OCI-LY7 (cell line): Measurements from ENCODE around the gene ZDHHC5. TPM values are rescaled to one million over a fixed set of nuclear protein-coding genes. Genes with fewer than 3 reads are reported as not detected.

Experiments used
- BruUV-seq: library from RNA; stranded (reverse); fragments of 400-500 nt; replicated peaks from 2 replicates; lab custom pipeline; 2021; lab: Mats Ljungman, UMichigan
- CTCF ChIA-PET: fragments of 300-600 bp; sonication (Branson Sonifier 250); formaldehyde crosslinking; loops from one replicate; lab custom pipeline; 2022; ENCODE audit warnings: antibody characterized with exemption; ENCODE audit not compliant: unreplicated experiment; lab: Charles Lee
- POLR2A ChIA-PET: fragments of 300-600 bp; sonication (Branson Sonifier 250); formaldehyde crosslinking; loops from one replicate; lab custom pipeline; 2022; ENCODE audit warnings: antibody characterized with exemption; lab: Charles Lee
- DNase-seq: peaks from one replicate; pipeline ENCODE4 v3.0.0-alpha.2; 2015; ENCODE audit warnings: low spot score
- H2AFZ ChIP-seq: fragments of 200-600 bp; sonication (generic), shearing (Covaris generic); 2 replicates; pipeline ENCODE4 v1.6.1; 2014; ENCODE audit warnings: mild to moderate bottlenecking, antibody characterized with exemption, low read length, moderate library complexity
- H3K27ac ChIP-seq: fragments of 200-600 bp; sonication (generic); 2 replicates; pipeline ENCODE4 v1.5.1; 2014; ENCODE audit warnings: mixed run types, low read depth, mild to moderate bottlenecking, moderate library complexity, low read length, inconsistent platforms; ENCODE audit not compliant: poor library complexity, severe bottlenecking
- H3K36me3 ChIP-seq: fragments of 200-600 bp; sonication (generic); 2 replicates; pipeline ENCODE4 v1.6.1; 2014; ENCODE audit warnings: mild to moderate bottlenecking, antibody characterized with exemption, low read length, moderate library complexity, mixed read lengths; ENCODE audit not compliant: insufficient read depth
- H3K4me1 ChIP-seq: fragments of 200-600 bp; sonication (generic); 2 replicates; pipeline ENCODE4 v1.5.1; 2014; ENCODE audit warnings: mild to moderate bottlenecking, low read length; ENCODE audit not compliant: insufficient read depth, poor library complexity, severe bottlenecking
- H3K4me2 ChIP-seq: fragments of 200-600 bp; sonication (generic); 2 replicates; pipeline ENCODE4 v1.6.1; 2014; ENCODE audit warnings: mild to moderate bottlenecking, low read length
- H3K4me3 ChIP-seq: fragments of 200-600 bp; sonication (generic); 2 replicates; pipeline ENCODE4 v1.5.1; 2014; ENCODE audit warnings: mild to moderate bottlenecking, low read depth, low read length; ENCODE audit not compliant: poor library complexity, severe bottlenecking
- H3K79me2 ChIP-seq: fragments of 200-600 bp; sonication (generic); 2 replicates; pipeline ENCODE4 v1.6.1; 2016; ENCODE audit warnings: low read depth, mild to moderate bottlenecking, low read length, moderate library complexity, mixed read lengths; ENCODE audit not compliant: insufficient read depth
- H3K9me2 ChIP-seq: fragments of 200-600 bp; sonication (generic); 2 replicates; pipeline ENCODE4 v1.6.1; 2016; ENCODE audit warnings: mild to moderate bottlenecking, low read length, mixed read lengths; ENCODE audit not compliant: insufficient read depth
- H3K9me3 ChIP-seq: fragments of 200-600 bp; sonication (generic); 2 replicates; pipeline ENCODE4 v1.6.1; 2014; ENCODE audit warnings: mild to moderate bottlenecking, mixed run types, low read length, mixed read lengths
- H4K20me1 ChIP-seq: fragments of 200-600 bp; sonication (generic); 2 replicates; pipeline ENCODE4 v1.6.1; 2014; ENCODE audit warnings: mild to moderate bottlenecking, antibody characterized with exemption, low read length, moderate library complexity, mixed read lengths; ENCODE audit not compliant: insufficient read depth
- CTCF ChIP-seq: fragments of 200-600 bp; sonication (generic); conservative IDR thresholded peaks from 2 replicates; pipeline ENCODE4 v1.5.1; 2014; ENCODE audit warnings: mild to moderate bottlenecking, antibody characterized with exemption, low read length, moderate library complexity, mixed read lengths
- EZH2phosphoT487 ChIP-seq: fragments of 200-600 bp; sonication (generic); IDR thresholded peaks from 2 replicates; pipeline ENCODE4 v1.6.1; 2018; ENCODE audit warnings: low read depth, borderline replicate concordance, mild to moderate bottlenecking, mixed run types, antibody characterized with exemption, low read length, moderate library complexity, mixed read lengths
- intact Hi-C: fragments of 100-400 bp; cut with micrococcal nuclease; formaldehyde crosslinking; loops from one replicate; pipeline ENCODE4 v1.10.0; 2022; ENCODE audit not compliant: unreplicated experiment
- total RNA-seq, 2 experiments: library from RNA; depleted of rRNA in 1 of 2; stranded (reverse); fragments of >200 nt in 1 of 2; shearing (Covaris generic) in 1 of 2; gene quantifications; 2 replicates each; pipeline ENCODE4 v1.2.3, GENCODE V29; 2014 to 2022

ZDHHC5 gene
- total RNA-seq, 2 experiments from 2014 or later: 27.5 to 57.4 TPM

- no TSS peak for BruUV-seq
- DNase-seq: no peak
- no peaks in the 10 kb centered on the region for H3K4me1 ChIP-seq
- no peaks in the 10 kb centered on the region for H3K9me2 ChIP-seq
- ChIA-PET CTCF (no interaction called here), POLR2A (interaction anchor here (0.6 kb wide), 1 partner anchor 46 kb away, joined by 3 read pairs; no protein-coding TSS in a partner anchor)
- no peak overlapping the region for H2AFZ ChIP-seq
- no peaks in the 10 kb centered on the region for H3K79me2 ChIP-seq
- H3K4me3 ChIP-seq: no peak overlapping the region
- TF ChIP-seq CTCF (no peak), EZH2phosphoT487 (no peak)
- no peaks in the 10 kb centered on the region for H4K20me1 ChIP-seq
- peaks cover 89% of the 10 kb centered on the region for H3K36me3 ChIP-seq
- no peak overlapping the region for H3K4me2 ChIP-seq
- H3K9me3 ChIP-seq: no peaks in the 10 kb centered on the region
- intact Hi-C loops: no loop called here
- H3K27ac ChIP-seq: no peak overlapping the region
Observed at GRCh38 chr11:57699813-57700212, 31.9 kb downstream of the ZDHHC5 start.

GRCh38 chr11:57700425-57700824 is 32.5 kb downstream of the ZDHHC5 start:
- no peak overlapping the region for H2AFZ ChIP-seq
- intact Hi-C loops: no loop called here
- no peak overlapping the region for H3K27ac ChIP-seq
- DNase-seq: no peak
- POLR2A ChIA-PET: no interaction called here
- CTCF ChIA-PET: no interaction called here
- H3K9me2 ChIP-seq: no peaks in the 10 kb centered on the region
- H3K4me1 ChIP-seq: no peaks in the 10 kb centered on the region
- H3K4me2 ChIP-seq: no peak overlapping the region
- TF ChIP-seq EZH2phosphoT487: no peak
- TF ChIP-seq CTCF: no peak
- peaks cover 86% of the 10 kb centered on the region for H3K36me3 ChIP-seq
- no peaks in the 10 kb centered on the region for H4K20me1 ChIP-seq
- no peak overlapping the region for H3K4me3 ChIP-seq
- no TSS peak for BruUV-seq
- H3K9me3 ChIP-seq: no peaks in the 10 kb centered on the region
- no peaks in the 10 kb centered on the region for H3K79me2 ChIP-seq

GRCh38 chr11:57703341-57703740 is 35.4 kb downstream of the ZDHHC5 start:
- Histone ChIP-seq H3K4me2 (no peak overlapping the region), H4K20me1 (no peaks in the 10 kb centered on the region; the same call in 1 of the 2 replicates), H3K79me2 (no peaks in the 10 kb centered on the region), H3K36me3 (peaks cover 70% of the 10 kb centered on the region), H3K4me1 (no peaks in the 10 kb centered on the region), H3K27ac (no peak overlapping the region), H3K4me3 (no peak overlapping the region), H2AFZ (no peak overlapping the region), H3K9me2 (no peaks in the 10 kb centered on the region), H3K9me3 (no peaks in the 10 kb centered on the region)
- CTCF ChIA-PET: no interaction called here
- intact Hi-C loops: no loop called here
- no peak for TF ChIP-seq CTCF
- no peak for TF ChIP-seq EZH2phosphoT487
- DNase-seq: no peak
- BruUV-seq: no TSS peak
- POLR2A ChIA-PET: interaction anchor here (0.6 to 1.2 kb wide), 4 partner anchors 19 to 323 kb away, joined by 3 to 6 read pairs (median 3); no protein-coding TSS in a partner anchor
